Hepatocyte (in vitro differentiated cells): ENCODE measurements around the gene GALNT7. TPM values are rescaled to one million over a fixed set of nuclear protein-coding genes. Genes with fewer than 3 reads are reported as not detected.

Experiments
- DNase-seq: peaks from one replicate; pipeline ENCODE4 v3.0.0-alpha.2; 2016; ENCODE audit warnings: low spot score
- H2AFZ ChIP-seq: fragments of 200-600 bp; sonication (generic); 2 replicates; pipeline ENCODE4 v1.6.0; 2016; ENCODE audit warnings: antibody characterized with exemption, mild to moderate bottlenecking
- H3K27ac ChIP-seq: fragments of 200-600 bp; sonication (generic); 2 replicates; pipeline ENCODE4 v1.5.1; 2016; ENCODE audit warnings: mild to moderate bottlenecking
- H3K27me3 ChIP-seq: fragments of 200-600 bp; sonication (generic); 2 replicates; pipeline ENCODE4 v1.6.1; 2016
- H3K36me3 ChIP-seq: fragments of 200-600 bp; sonication (generic); replicated peaks from 2 replicates; pipeline ENCODE4 v1.5.1; 2016; ENCODE audit warnings: low read depth; ENCODE audit not compliant: insufficient read depth
- H3K4me1 ChIP-seq: fragments of 200-600 bp; sonication (generic); 2 replicates; pipeline ENCODE4 v1.5.1; 2016; ENCODE audit warnings: mild to moderate bottlenecking, moderate library complexity; ENCODE audit not compliant: insufficient read depth
- H3K4me2 ChIP-seq: fragments of 200-600 bp; sonication (generic); 2 replicates; pipeline ENCODE4 v1.6.0; 2016
- H3K4me3 ChIP-seq: fragments of 200-600 bp; sonication (generic); 2 replicates; pipeline ENCODE4 v1.5.1; 2016; ENCODE audit warnings: mild to moderate bottlenecking
- H3K79me2 ChIP-seq: fragments of 200-600 bp; sonication (generic); 2 replicates; pipeline ENCODE4 v1.6.0; 2017; ENCODE audit warnings: mild to moderate bottlenecking
- H3K9me2 ChIP-seq: fragments of 200-600 bp; sonication (generic); replicated peaks from 2 replicates; pipeline ENCODE4 v1.6.0; 2017; ENCODE audit warnings: mild to moderate bottlenecking; ENCODE audit not compliant: insufficient read depth
- H3K9me3 ChIP-seq: fragments of 200-600 bp; sonication (generic); 2 replicates; pipeline ENCODE4 v1.5.1; 2016; ENCODE audit warnings: low read depth, mild to moderate bottlenecking
- H4K20me1 ChIP-seq: fragments of 200-600 bp; sonication (generic); 2 replicates; pipeline ENCODE4 v1.6.0; 2016; ENCODE audit warnings: mild to moderate bottlenecking; ENCODE audit not compliant: insufficient read depth, poor library complexity, severe bottlenecking
- EZH2 ChIP-seq: fragments of 200-600 bp; sonication (generic); IDR thresholded peaks from 2 replicates; pipeline ENCODE4 v1.6.1; 2016; ENCODE audit warnings: antibody characterized with exemption, mild to moderate bottlenecking, borderline replicate concordance
- EZH2phosphoT487 ChIP-seq: fragments of 200-600 bp; sonication (generic); IDR thresholded peaks from one replicate; pipeline ENCODE4 v1.6.1; 2018; ENCODE audit warnings: antibody characterized with exemption, mild to moderate bottlenecking, low read depth, moderate library complexity; ENCODE audit not compliant: unreplicated experiment, severe bottlenecking
- WGBS: methylation state at CpG from one replicate; pipeline ENCODE4 v1.1.6; 2016; ENCODE audit warnings: low lambda C conversion rate; ENCODE audit errors: missing lambda C conversion rate; 5-methylcytosine and 5-hydroxymethylcytosine counted together
- polyA plus RNA-seq: library from polyadenylated mRNA; unstranded; fragments of >200 nt; fragmentation: Nextera tagmentation; extraction: Ambion mirVana; gene quantifications from 2 replicates; pipeline ENCODE4 v1.2.1, GENCODE V29; 2016
- total RNA-seq: library from RNA; depleted of rRNA; stranded (reverse); fragments of >200 nt; gene quantifications from 2 replicates; pipeline ENCODE4 v1.2.3, GENCODE V29; 2014
- TF ChIP-seq, protein P1 (sequence below): fragments of 200-600 bp; sonication (generic); IDR thresholded peaks from 2 replicates; pipeline ENCODE4 v1.5.1; 2016; ENCODE audit warnings: antibody characterized with exemption, mild to moderate bottlenecking; ENCODE audit not compliant: poor library complexity

GALNT7 gene
- total and polyA plus RNA-seq, 2 experiments from 2014 or later, result 23.7 to 44.6 TPM

DNA sequence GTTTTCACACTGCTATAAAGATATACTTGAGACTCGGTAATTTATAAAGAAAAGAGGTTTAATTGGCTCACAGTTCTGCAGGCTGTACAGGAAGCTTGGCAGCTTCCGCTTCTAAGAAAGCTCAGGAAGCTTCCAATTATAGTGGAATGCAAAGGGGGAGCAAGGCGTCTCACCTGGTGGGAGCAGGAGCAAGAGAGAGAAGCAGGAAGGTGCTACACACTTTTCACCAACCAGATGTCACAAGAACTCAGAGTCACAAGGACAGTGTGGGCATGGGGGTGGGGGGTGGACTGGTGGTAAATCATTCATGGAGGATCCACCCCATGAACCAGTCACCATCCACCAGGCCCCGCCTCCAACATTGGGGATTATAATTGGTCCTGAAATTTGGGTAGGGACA, 142.8 kb downstream of the GALNT7 start:
- Histone ChIP-seq H3K27me3 (no peaks in the 10 kb centered on the region), H3K4me1 (no peaks in the 10 kb centered on the region), H3K27ac (no peak overlapping the region), H3K4me2 (no peak overlapping the region), H4K20me1 (no peaks in the 10 kb centered on the region), H3K79me2 (no peaks in the 10 kb centered on the region), H2AFZ (no peak overlapping the region), H3K4me3 (no peak overlapping the region), H3K9me2 (no peaks in the 10 kb centered on the region), H3K9me3 (no peaks in the 10 kb centered on the region), H3K36me3 (no peaks in the 10 kb centered on the region)
- DNase-seq, result no peak
- WGBS, result 87% methylated on average over 4 of the region's 4 CpGs
- TF ChIP-seq EZH2phosphoT487 (no peak), EZH2 (no peak)
- TF ChIP-seq, protein P1, sequence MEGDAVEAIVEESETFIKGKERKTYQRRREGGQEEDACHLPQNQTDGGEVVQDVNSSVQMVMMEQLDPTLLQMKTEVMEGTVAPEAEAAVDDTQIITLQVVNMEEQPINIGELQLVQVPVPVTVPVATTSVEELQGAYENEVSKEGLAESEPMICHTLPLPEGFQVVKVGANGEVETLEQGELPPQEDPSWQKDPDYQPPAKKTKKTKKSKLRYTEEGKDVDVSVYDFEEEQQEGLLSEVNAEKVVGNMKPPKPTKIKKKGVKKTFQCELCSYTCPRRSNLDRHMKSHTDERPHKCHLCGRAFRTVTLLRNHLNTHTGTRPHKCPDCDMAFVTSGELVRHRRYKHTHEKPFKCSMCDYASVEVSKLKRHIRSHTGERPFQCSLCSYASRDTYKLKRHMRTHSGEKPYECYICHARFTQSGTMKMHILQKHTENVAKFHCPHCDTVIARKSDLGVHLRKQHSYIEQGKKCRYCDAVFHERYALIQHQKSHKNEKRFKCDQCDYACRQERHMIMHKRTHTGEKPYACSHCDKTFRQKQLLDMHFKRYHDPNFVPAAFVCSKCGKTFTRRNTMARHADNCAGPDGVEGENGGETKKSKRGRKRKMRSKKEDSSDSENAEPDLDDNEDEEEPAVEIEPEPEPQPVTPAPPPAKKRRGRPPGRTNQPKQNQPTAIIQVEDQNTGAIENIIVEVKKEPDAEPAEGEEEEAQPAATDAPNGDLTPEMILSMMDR, result no peak

DNA sequence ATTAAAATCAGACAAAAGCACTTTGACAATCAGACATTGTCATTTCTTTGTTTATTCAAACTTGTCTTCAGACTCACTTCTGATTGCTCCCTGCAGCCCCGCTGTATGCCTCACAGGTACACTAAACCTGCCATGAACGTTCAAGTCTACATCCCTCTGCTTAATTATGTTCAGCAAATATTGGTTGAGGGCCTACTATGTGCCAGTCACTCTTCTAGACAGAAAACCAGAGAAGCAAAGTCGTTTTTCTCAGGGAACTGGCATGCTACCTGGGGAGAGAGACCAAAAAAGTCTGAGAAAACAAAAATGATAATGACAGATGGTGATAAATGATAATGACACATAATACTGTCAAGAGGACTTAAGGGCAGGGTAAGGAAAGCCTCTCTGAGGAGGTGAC, 146.1 kb downstream of the GALNT7 start:
- WGBS, result 91% methylated on average over 3 of the region's 3 CpGs
- H3K9me3 ChIP-seq, result no peaks in the 10 kb centered on the region
- H3K4me2 ChIP-seq, result no peak overlapping the region

GRCh38 chr4:173316060-173316459, 147.4 kb downstream of the GALNT7 start:
- H3K36me3 ChIP-seq, result no peaks in the 10 kb centered on the region
- no peak overlapping the region for H3K4me2 ChIP-seq
- H4K20me1 ChIP-seq, result no peaks in the 10 kb centered on the region
- H3K9me3 ChIP-seq, result no peaks in the 10 kb centered on the region
- H2AFZ ChIP-seq, result no peak overlapping the region
- no peak overlapping the region for H3K27ac ChIP-seq
- TF ChIP-seq EZH2, result no peak
- TF ChIP-seq EZH2phosphoT487, result no peak
- TF ChIP-seq, protein P1, result no peak
- no peaks in the 10 kb centered on the region for H3K27me3 ChIP-seq
- H3K4me1 ChIP-seq, result no peaks in the 10 kb centered on the region
- WGBS, result 96% methylated on average over 2 of the region's 2 CpGs
- H3K9me2 ChIP-seq, result no peaks in the 10 kb centered on the region
- H3K4me3 ChIP-seq, result no peak overlapping the region
- DNase-seq, result no peak
- H3K79me2 ChIP-seq, result no peaks in the 10 kb centered on the region

More for the DNA sequence above, 146.1 kb downstream of the GALNT7 start:
- TF ChIP-seq EZH2 (no peak), EZH2phosphoT487 (no peak)
- TF ChIP-seq, protein P1, result no peak
- H3K4me3 ChIP-seq, result no peak overlapping the region
- H3K27ac ChIP-seq, result no peak overlapping the region
- H3K27me3 ChIP-seq, result no peaks in the 10 kb centered on the region
- no peaks in the 10 kb centered on the region for H3K9me2 ChIP-seq
- H2AFZ ChIP-seq, result no peak overlapping the region
- DNase-seq, result no peak
- H4K20me1 ChIP-seq, result no peaks in the 10 kb centered on the region
- no peaks in the 10 kb centered on the region for H3K79me2 ChIP-seq
- no peaks in the 10 kb centered on the region for H3K4me1 ChIP-seq
- H3K36me3 ChIP-seq, result no peaks in the 10 kb centered on the region

GRCh38 chr4:173317004-173317403, 148.4 kb downstream of the GALNT7 start:
- Histone ChIP-seq H3K4me3 (no peak overlapping the region), H3K9me3 (no peaks in the 10 kb centered on the region), H3K27ac (no peak overlapping the region), H3K4me2 (no peak overlapping the region), H3K9me2 (no peaks in the 10 kb centered on the region), H3K27me3 (no peaks in the 10 kb centered on the region), H4K20me1 (no peaks in the 10 kb centered on the region), H3K36me3 (no peaks in the 10 kb centered on the region), H2AFZ (no peak overlapping the region), H3K79me2 (no peaks in the 10 kb centered on the region), H3K4me1 (no peaks in the 10 kb centered on the region)
- WGBS, result 79% methylated on average over 3 of the region's 3 CpGs
- DNase-seq, result no peak
- no peak for TF ChIP-seq EZH2
- TF ChIP-seq, protein P1, result peak; percentile 3
- no peak for TF ChIP-seq EZH2phosphoT487
